NCI-H82 (cell line): ENCODE results near the gene GALNT2.

Experiments
- DNase-seq: peaks from one replicate; lab custom pipeline; 2025; lab: John Stamatoyannopoulos, UW

The GALNT2 gene

DNA sequence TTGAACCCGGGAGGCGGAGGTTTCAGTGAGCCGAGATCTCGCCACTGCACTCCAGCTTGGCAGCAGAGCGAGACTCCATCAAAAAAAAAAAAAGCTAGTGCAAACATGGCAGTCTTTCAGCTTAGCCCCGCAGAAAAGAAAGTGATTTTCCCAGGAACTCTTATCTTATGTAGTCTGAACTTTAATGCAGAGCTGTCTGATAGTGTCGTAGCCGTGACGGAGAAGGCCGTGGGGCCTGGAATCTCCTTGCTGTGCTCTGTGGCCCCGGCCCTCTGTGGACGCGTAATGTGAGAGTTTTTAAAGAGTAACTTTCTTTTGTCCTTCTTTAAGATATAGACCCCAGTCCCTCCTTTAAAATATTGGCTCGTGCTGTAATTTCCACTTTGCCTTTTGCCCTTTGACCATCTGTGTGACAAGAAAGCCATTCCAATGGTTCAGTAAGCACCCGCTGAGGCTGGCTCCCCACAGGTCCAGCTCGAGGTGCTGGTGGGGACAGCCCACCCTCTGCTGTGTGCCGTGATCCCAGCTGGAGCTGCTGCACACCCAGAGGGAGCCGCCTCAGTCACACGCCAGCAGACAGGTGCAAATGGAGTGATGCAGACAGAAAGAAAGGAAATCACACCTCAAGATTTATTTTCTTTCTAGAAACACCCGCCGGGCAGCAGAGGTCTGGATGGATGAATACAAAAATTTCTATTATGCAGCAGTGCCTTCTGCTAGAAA, 195.1 kb downstream of the GALNT2 start:
- no peak for DNase-seq

DNA sequence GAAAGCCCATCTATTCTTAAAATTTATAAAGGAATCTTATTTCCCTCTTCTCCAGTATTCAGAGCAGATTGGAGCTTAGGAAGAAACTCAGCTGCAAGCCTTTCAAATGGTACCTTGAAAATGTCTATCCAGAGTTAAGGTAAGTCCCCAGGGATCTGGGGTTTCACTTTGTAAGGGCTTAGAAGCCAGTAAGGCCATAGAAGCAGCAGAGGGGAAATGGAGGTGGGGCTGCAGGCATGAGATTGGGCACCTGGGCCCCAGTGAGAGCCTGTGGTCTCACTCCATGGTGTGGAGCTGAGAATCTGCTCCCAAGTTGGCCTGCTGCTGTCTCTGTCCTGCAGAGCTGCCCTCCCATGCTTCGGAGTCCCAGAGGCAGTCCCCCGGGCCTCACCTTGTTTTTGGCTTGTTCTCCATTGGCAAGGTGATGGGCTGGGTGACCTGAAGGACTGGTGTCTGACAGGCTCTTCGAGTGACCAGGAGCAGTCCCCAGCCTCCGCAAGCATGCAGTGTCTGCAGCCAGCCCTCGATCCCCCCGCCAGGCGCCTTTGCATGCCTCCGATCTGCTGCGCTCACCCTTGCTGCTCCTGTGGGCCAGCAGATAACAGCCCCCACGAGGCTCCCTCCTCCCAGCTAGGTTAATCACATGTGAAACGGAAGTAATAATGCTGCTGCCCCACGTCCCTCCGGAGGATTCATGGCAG, 196.0 kb downstream of the GALNT2 start:
- no peak for DNase-seq

- DNase-seq = no peak
These were observed 196.6 kb downstream of the GALNT2 start for GRCh38 chr1:230263568-230264195.

- DNase-seq = no peak
These were observed 197.3 kb downstream of the GALNT2 start for GRCh38 chr1:230264342-230264741.

DNA sequence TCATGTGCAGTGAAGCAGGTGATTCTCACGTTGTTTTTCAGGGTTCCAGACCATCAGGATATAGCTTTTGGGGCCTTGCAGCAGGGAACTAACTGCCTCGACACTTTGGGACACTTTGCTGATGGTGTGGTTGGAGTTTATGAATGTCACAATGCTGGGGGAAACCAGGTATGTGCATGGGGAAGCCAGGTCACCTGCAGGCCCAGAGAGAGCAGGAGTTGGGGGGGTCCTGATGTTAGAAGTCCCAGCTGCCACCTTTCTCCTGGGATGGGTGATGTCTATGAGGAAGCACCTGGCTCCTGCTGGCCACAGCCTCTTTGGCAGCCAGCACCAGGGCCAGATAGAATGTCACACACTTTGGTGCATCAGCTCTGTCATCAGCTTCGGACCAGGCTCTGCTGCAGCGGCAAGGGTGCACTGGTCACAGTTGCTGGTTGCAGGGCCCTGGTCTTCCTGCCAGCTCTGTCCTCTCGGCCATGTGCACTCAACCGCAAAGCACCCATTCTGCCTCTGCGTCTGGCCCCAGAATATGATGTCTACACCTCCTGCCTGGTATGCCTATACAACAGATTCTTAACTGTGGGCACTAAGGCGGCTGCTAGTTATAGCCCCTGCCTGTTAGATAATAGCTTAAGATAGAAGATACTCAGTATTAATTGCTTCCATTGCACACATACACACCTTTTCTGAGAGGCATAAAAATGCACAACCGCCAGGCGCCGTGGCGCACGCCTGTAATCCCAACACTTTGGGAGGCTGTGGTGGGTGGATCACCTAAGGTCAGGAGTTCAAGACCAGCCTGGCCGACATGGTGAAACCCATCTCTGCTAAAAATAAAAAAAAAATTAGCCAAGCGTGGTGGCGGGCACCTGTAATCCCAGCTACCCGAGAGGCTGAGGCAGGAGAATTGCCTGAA, 198.4 kb downstream of the GALNT2 start:
- DNase-seq = no peak

- no peak for DNase-seq
These were observed 199.4 kb downstream of the GALNT2 start for GRCh38 chr1:230266456-230266855.

- no peak for DNase-seq
These were observed 200.5 kb downstream of the GALNT2 start for GRCh38 chr1:230267338-230268065.

- peak; percentile 72 for DNase-seq
These were observed 201.5 kb downstream of the GALNT2 start for GRCh38 chr1:230268371-230269170.

DNA sequence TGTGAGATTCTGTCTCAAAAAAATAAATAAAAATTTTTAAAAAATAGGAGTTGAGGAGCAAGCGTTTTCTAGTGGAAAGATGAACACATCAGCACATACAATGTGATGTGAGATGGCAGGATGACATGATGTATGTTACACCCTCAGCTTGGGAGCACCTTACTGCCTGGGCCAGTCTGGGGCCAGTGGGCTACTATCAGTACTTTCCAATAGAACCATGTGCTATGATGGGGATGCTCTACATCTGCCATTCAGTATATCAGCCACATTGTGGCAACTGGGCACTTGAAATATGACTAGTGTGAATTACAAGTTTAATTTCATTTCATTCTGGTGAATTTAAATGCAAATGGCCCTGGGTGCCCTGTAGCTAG, 203.1 kb downstream of the GALNT2 start:
- DNase-seq = no peak

DNA sequence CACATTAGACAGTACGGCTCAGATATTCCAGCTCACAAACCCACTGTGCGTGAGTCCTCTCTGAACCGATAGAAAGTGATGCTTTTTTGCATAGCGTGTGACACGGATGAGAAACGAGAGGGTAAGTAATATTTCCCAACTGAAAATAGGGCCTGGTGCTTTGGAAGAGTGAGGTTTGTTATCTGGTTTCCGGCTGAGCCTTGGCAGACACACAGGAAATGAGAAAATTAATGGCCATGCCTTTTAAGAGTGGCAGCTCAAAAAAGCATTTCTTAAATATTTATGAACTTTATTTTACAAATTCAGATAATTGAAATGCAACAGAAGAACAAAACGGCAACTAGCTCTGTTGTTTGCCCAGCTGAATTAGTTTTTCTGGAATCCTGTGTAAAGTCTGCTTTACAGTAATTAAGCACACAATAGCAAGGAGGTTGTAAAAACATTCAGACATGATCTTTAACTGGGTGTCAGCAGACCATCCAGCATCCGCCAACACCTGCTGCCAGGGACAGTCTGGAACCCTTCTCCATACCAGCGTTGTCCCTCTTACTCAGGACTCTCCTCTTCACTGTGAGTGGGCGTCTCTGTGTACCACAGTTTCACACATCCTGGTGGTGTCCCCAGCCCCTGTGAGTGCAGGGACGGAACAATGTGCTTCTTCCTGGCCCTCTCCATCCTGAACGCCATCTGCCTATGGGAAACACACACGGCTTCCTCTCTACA, 203.7 kb downstream of the GALNT2 start:
- no peak for DNase-seq

DNA sequence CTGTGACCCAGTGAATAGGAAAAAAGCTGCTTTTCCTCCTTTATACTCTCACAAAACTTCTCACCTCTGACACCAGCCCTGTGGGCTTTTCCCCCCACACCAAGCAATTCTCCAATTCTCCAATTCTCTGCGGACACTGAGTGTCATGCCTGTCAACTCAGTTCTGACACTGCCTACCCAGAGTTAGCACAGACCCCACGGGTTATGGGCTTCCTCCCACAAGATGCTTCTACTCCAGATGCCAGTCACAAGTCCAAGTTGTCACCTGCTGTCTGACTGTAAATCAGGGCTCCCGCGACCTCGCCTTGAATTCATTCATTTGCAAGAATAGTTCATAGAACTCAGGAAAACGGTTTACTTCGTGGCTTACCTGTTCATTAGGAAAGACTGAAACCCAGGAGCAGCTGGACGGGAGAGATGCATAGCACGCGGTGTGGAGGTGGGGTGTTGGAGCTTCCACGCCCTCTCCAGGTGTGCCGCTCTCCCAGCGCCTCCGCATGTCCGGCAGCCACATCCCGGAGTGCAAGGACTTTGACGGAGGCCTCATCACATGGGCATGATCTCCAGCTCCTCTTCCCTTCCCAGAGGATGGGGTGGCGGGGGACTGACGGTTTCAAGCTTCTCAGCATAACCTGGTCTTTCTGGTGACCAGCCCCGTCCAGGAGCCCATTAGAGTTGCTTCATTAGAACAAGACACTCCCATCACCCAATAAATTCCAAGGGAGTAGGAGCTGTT, 204.4 kb downstream of the GALNT2 start:
- no peak for DNase-seq

DNA sequence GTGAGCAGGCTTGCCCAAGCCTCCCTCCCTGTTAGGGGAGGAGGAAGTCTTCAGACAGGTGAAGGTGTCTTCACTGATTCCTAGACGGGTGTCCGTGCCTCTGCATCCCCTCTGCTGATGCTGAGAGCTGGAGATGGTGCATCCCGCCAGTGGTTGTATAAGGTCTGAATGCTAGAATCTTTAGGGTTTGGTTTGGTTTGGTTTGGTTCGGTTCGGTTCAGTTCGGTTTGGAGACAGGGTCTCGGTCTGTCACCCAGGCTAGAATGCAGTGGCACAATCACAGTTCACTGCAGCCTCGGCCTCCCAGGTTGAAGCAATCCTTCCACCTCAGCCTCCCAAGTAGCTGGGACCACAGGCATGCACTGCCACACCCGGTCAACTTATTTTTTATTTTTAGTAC, 205.5 kb downstream of the GALNT2 start:
- no peak for DNase-seq

DNA sequence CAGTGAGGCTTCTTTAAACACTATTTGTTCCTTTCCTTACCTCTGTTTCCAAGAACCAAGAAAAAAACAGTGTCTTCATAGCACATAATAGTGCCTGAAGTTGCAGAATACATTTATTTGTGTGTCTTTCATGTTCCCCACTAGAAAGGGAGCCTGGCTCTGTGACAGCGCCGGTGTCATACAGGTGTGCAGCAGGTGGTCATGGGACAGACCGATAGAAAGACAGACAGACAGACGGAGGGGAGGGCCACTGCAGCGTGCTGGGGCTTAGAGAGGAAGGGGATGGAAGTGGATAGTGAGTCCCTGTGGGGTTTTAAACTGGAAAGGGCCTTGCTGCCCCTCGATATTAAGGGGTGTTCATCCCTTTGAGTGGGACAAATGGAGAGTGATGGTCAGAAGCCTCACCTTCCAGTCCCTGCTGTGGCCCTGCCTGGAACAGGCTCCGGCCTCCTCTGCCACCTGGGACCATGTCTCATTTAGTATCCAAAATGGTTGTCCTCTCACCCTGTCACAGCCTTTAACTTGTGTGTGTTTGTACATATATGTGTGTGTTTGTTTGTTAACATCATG, 206.2 kb downstream of the GALNT2 start:
- no peak for DNase-seq

GRCh38 chr1:230274254-230274653, 207.2 kb downstream of the GALNT2 start:
- DNase-seq = no peak

DNA sequence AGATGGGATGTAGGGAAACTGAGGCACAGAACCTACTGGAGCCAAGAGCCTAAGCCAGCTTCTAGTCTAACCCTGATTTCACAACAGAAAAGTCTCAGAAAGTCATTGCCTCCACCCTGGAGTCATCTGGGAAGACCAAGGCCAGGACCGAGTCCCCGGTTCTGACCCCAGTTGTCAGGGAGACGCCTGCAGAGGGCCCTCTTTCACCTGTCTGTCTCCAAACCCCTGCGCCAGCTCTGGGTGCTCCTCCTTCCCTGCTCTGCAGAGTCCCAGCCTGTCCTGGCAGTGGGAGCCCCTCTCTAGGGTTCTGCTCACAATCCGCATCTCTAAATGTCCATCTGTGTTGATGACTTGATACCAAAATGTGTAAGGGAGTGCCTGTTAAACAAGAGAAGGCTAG, 209.4 kb downstream of the GALNT2 start:
- no peak for DNase-seq

- no peak for DNase-seq
These were observed 210.4 kb downstream of the GALNT2 start for GRCh38 chr1:230277201-230278025.

- no peak for DNase-seq
These were observed 211.3 kb downstream of the GALNT2 start for GRCh38 chr1:230278376-230278775.
